HepG2 (cell line): ENCODE measurements around the gene SLCO2B1. TPM values are rescaled to one million over a fixed set of nuclear protein-coding genes. Genes with fewer than 3 reads are reported as not detected.
A peak's percentile ranks its signal among the peaks of the same experiment; 100 is the strongest.

Source experiments
- AGO2 ChIP-seq: fragments of 200-400 bp; formaldehyde crosslinking; optimal IDR thresholded peaks from 2 replicates; pipeline ENCODE3; 2017; ENCODE audit warnings: mild to moderate bottlenecking, low read depth, low read length, moderate library complexity
- ARID5B ChIP-seq: IDR thresholded peaks from 2 replicates; pipeline ENCODE4 v1.4.0; 2020; ENCODE audit warnings: mild to moderate bottlenecking, missing genetic modification reagents
- BORCS8-MEF2B ChIP-seq: sonication (generic); formaldehyde crosslinking; IDR thresholded peaks from 2 replicates; pipeline ENCODE4 v1.8.0; 2022; ENCODE audit warnings: mild to moderate bottlenecking, missing genetic modification reagents
- KDM1A ChIP-seq: IDR thresholded peaks from 2 replicates; pipeline ENCODE4 v1.6.1; 2016; ENCODE audit warnings: missing compliant biosample characterization
- MIXL1 ChIP-seq: IDR thresholded peaks from 2 replicates; pipeline ENCODE4 v1.6.1; 2016
- NRL ChIP-seq: sonication (generic); formaldehyde crosslinking; IDR thresholded peaks from 2 replicates; pipeline ENCODE4 v1.5.0; 2020; ENCODE audit warnings: missing genetic modification reagents, mild to moderate bottlenecking, moderate library complexity, borderline replicate concordance
- RAD21 ChIP-seq: fragments of 450-650 bp; formaldehyde crosslinking; IDR thresholded peaks from 2 replicates; pipeline ENCODE4 v1.5.0; 2020; ENCODE audit warnings: mild to moderate bottlenecking
- SOX13 ChIP-seq, 3 experiments: fragments of 450-650 bp in 1 of 3; sonication (generic) in 1 of 3; formaldehyde crosslinking in 1 of 3; IDR thresholded peaks in 2 of 3; conservative IDR thresholded peaks in 1 of 3; 2 replicates each; pipeline versions ENCODE4 v1.5.0 to v1.6.1; 2016 to 2020; ENCODE audit warnings: antibody characterized with exemption in 1 of 3, mild to moderate bottlenecking in 1 of 3, missing compliant biosample characterization in 1 of 3, missing genetic modification reagents in 1 of 3, moderate library complexity in 1 of 3
- TARDBP ChIP-seq: sonication (generic); formaldehyde crosslinking; IDR thresholded peaks from 2 replicates; pipeline ENCODE4 v1.8.0; 2022; ENCODE audit warnings: mild to moderate bottlenecking, missing genetic modification reagents
- TSC22D2 ChIP-seq: sonication (generic); formaldehyde crosslinking; IDR thresholded peaks from 2 replicates; pipeline ENCODE4 v1.5.1; 2020; ENCODE audit warnings: missing genetic modification reagents, mild to moderate bottlenecking, borderline replicate concordance
- ZNF556 ChIP-seq: sonication (generic); formaldehyde crosslinking; IDR thresholded peaks from 2 replicates; pipeline ENCODE4 v1.4.0; 2020; ENCODE audit warnings: mild to moderate bottlenecking, missing genetic modification reagents, borderline replicate concordance
- ZNF558 ChIP-seq: sonication (generic); formaldehyde crosslinking; IDR thresholded peaks from 2 replicates; pipeline ENCODE4 v1.9.0; 2022; ENCODE audit warnings: mild to moderate bottlenecking, missing genetic modification reagents, borderline replicate concordance
- ZNF687 ChIP-seq: sonication (generic); formaldehyde crosslinking; IDR thresholded peaks from 2 replicates; pipeline ENCODE4 v1.5.1; 2020; ENCODE audit warnings: mild to moderate bottlenecking, missing genetic modification reagents, moderate library complexity
- ZNF709 ChIP-seq: sonication (generic); formaldehyde crosslinking; IDR thresholded peaks from 2 replicates; pipeline ENCODE4 v1.5.0; 2020; ENCODE audit warnings: mild to moderate bottlenecking, missing genetic modification reagents
- ZNF777 ChIP-seq: sonication (generic); formaldehyde crosslinking; IDR thresholded peaks from 2 replicates; pipeline ENCODE4 v1.4.0; 2020; ENCODE audit warnings: missing genetic modification reagents
- ZNF878 ChIP-seq: sonication (generic); formaldehyde crosslinking; IDR thresholded peaks from 2 replicates; pipeline ENCODE4 v1.8.1; 2023; ENCODE audit warnings: mild to moderate bottlenecking, missing genetic modification reagents, moderate library complexity
- ZNF891 ChIP-seq: sonication (generic); formaldehyde crosslinking; IDR thresholded peaks from 2 replicates; pipeline ENCODE4 v1.5.0; 2020; ENCODE audit warnings: mild to moderate bottlenecking, missing genetic modification reagents
- polyA plus RNA-seq, 8 experiments: library from polyadenylated mRNA; depleted of rRNA in 3 of 8; stranded (reverse) in 7 of 8; unstranded in 1 of 8; fragments of >200 nt; fragmentation: Illumina TruSeq in 4 of 8; extraction: Trizol in 4 of 8; gene quantifications; 2 replicates each; pipeline versions ENCODE4 v1.2.1 to v1.2.3, GENCODE V29; 2011 to 2016; ENCODE audit warnings: low read depth in 4 of 8, missing spikeins in 1 of 8, mixed read lengths in 1 of 8; ENCODE audit not compliant: insufficient read depth in 1 of 8
- total RNA-seq, 5 experiments: library from RNA; depleted of rRNA; stranded (reverse); fragments of >200 nt; fragmentation: Illumina TruSeq; extraction: Trizol; gene quantifications; 2 replicates each; pipeline ENCODE4 v1.2.3, GENCODE V29; 2016; ENCODE audit warnings: low read depth in 1 of 5
- TF ChIP-seq, protein P1 (sequence below): sonication (generic); formaldehyde crosslinking; conservative IDR thresholded peaks from 2 replicates; pipeline ENCODE4 v1.8.0; 2022; ENCODE audit warnings: low read depth, missing genetic modification reagents

SLCO2B1 gene
- total and polyA plus RNA-seq, 2 of the 13 experiments (the other 11 are each of a cell fraction or from before 2014, with no cell fraction given): 15.3 to 19.8 TPM

- peak; percentile 46 for TF ChIP-seq ZNF687
- TF ChIP-seq MIXL1 (CRISPR knock-in tag): 0 out of 2 replicates have a peak, but pooled peaks have one; percentile 38
- TF ChIP-seq AGO2: peak; percentile 23
- TF ChIP-seq RAD21 (CRISPR knock-in tag): peak; percentile 99
- TF ChIP-seq TSC22D2 (CRISPR knock-in tag): no peak
- no peak for TF ChIP-seq SOX13 (IDR thresholded peaks at IDR 0.05)
- 0 out of 4 replicates have a peak, but pooled peaks of 1 of the 2 experiments have one; percentile 19 for TF ChIP-seq SOX13 (CRISPR knock-in tag; conservative IDR thresholded peaks at IDR 0.05 in 1 of 2, IDR thresholded peaks at IDR 0.05 in 1 of 2)
- no peak for TF ChIP-seq KDM1A (CRISPR knock-in tag)
- peak; percentile 38; the same call in 1 of the 2 replicates for TF ChIP-seq ZNF709 (CRISPR knock-in tag)
- TF ChIP-seq ZNF891: peak; percentile 39; the same call in 1 of the 2 replicates
- TF ChIP-seq ZNF556: peak; percentile 37; the same call in 1 of the 2 replicates
- TF ChIP-seq NRL: 0 out of 2 replicates have a peak, but pooled peaks have one; percentile 15
- 0 out of 2 replicates have a peak, but pooled peaks have one; percentile 60 for TF ChIP-seq BORCS8-MEF2B
- 0 out of 2 replicates have a peak, but pooled peaks have one; percentile 40 for TF ChIP-seq ZNF878 (CRISPR knock-in tag)
- 0 out of 2 replicates have a peak, but pooled peaks have one; percentile 23 for TF ChIP-seq ARID5B
- TF ChIP-seq, protein P1, sequence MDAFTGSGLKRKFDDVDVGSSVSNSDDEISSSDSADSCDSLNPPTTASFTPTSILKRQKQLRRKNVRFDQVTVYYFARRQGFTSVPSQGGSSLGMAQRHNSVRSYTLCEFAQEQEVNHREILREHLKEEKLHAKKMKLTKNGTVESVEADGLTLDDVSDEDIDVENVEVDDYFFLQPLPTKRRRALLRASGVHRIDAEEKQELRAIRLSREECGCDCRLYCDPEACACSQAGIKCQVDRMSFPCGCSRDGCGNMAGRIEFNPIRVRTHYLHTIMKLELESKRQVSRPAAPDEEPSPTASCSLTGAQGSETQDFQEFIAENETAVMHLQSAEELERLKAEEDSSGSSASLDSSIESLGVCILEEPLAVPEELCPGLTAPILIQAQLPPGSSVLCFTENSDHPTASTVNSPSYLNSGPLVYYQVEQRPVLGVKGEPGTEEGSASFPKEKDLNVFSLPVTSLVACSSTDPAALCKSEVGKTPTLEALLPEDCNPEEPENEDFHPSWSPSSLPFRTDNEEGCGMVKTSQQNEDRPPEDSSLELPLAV (CRISPR knock-in tag): no peak
- TF ChIP-seq ZNF558 (CRISPR knock-in tag): 0 out of 2 replicates have a peak, but pooled peaks have one; percentile 10
- no peak for TF ChIP-seq ZNF777 (CRISPR knock-in tag)
- TF ChIP-seq TARDBP (CRISPR knock-in tag): peak; percentile 56; the same call in 1 of the 2 replicates
Measured at GRCh38 chr11:75204685-75205563, 54.0 kb downstream of the SLCO2B1 start (continued).
